ENCODE measurements around the gene ACAP2.

ACAP2 gene

DNA sequence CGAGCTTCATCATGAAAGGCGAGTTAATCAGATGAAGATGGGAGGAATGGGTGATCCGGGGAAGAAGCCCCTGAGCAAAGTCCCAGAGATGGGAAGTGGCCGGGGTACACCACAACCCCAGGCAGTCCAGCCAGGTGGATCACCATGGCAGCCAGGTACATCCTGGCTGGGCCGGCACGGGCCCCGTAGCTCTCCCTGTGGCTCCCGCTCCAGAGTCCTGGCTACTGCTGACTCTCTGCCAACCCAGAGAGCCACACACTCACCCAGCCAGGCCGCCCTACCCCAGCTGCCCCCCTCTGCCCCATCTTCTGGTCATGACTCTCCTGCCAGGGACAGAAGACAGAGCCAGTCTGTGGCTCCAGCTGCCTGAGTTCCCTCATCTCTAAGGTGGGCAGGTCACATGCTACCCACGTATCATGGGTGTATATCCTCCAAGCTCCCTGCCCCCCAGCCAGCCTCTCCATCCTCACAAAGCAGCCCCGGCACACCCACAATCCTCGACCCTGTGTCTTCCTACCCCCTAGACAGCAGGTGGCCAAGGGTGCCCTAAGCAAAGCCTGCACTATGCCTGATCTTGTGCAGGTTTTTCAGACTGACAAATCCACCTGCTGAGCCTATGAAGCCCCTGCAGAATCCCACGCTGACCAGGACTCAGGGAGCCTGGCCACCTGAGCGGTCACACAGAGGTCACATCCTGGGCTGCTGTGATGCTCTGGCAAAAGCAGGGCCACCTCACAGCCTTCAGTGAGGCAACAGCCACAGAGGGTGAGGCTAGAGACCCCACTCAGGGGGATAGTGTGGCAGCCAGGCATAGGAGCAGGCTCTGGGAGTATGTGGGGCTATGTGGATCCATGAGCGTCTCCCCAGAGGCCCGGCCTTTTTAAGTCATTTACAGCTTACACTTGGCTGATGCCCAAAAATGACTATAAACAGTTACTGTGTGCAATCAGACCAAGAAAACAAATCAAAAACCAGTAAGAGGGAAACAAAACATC lies 185.1 kb downstream of the ACAP2 start:
- DNase-seq (ENCODE audit: low read depth) = peak; percentile 17
- H3K4me3 ChIP-seq (ENCODE audit: control insufficient read depth, low read depth, low read length) = no peak overlapping the region
- TF ChIP-seq CTCF (conservative IDR thresholded peaks at IDR 0.05; ENCODE audit: control insufficient read depth, insufficient read depth, low read depth, low read length) = no peak

DNA sequence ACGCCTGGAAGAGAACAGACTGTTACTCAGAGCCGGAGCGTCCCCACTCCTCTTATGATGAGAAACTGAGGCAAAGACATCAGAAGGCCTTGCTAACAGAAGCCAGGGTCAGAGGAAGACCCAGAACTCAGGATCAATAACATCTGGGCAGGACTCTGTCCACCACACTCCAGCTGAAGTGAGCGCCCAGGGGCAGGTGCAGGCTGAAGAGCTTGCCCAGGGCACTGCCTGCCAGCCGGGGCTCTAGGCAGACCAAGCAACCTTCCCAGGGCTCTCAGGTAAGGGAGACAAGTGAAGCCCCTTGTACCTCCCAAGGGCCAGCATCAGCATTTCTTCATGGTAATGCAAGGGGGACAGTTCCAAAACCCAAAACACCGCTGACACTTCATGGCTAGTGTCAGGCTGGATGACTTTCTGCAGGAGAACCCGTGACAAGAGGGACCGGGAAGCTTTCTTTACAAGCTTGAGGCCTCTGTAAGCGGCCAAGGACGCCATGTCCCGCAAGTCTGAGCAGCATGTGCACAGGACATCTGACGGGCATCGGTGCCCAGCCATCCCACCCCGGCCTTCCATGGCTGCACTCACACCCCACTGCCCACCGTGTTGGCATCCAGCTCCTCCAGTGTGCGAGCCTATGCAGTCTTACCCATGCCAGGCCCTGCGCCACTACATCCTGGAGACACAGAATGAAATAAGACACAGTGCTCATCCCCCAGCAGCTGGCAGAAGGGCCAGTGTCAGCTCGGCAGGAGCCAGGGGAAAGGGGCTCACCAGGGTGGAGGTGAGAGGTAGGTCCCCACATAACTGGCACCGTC lies 186.0 kb downstream of the ACAP2 start:
- DNase-seq (ENCODE audit: low read depth) = no peak
- TF ChIP-seq CTCF (conservative IDR thresholded peaks at IDR 0.05; ENCODE audit: control insufficient read depth, insufficient read depth, low read depth, low read length) = no peak
- no peak overlapping the region for H3K4me3 ChIP-seq (ENCODE audit: control insufficient read depth, low read depth, low read length)

GRCh38 chr3:195255571-195256501 lies 187.0 kb downstream of the ACAP2 start:
- no peak overlapping the region for H3K4me3 ChIP-seq (ENCODE audit: control insufficient read depth, low read depth, low read length)
- TF ChIP-seq CTCF (conservative IDR thresholded peaks at IDR 0.05; ENCODE audit: control insufficient read depth, insufficient read depth, low read depth, low read length) = no peak
- no peak for DNase-seq (ENCODE audit: low read depth)

- TF ChIP-seq CTCF (conservative IDR thresholded peaks at IDR 0.05; ENCODE audit: control insufficient read depth, insufficient read depth, low read depth, low read length) = no peak
- H3K4me3 ChIP-seq (ENCODE audit: control insufficient read depth, low read depth, low read length) = no peak overlapping the region
- DNase-seq (ENCODE audit: low read depth) = no peak
Observed at GRCh38 chr3:195255176-195255500, 187.7 kb downstream of the ACAP2 start.

GRCh38 chr3:195254454-195255175 lies 188.2 kb downstream of the ACAP2 start:
- no peak for TF ChIP-seq CTCF (conservative IDR thresholded peaks at IDR 0.05; ENCODE audit: control insufficient read depth, insufficient read depth, low read depth, low read length)
- DNase-seq (ENCODE audit: low read depth) = no peak
- H3K4me3 ChIP-seq (ENCODE audit: control insufficient read depth, low read depth, low read length) = no peak overlapping the region

Measured in fibroblast of mammary gland (primary cell).